ENCODE measurements around the gene THEM4.

Gene THEM4

DNA sequence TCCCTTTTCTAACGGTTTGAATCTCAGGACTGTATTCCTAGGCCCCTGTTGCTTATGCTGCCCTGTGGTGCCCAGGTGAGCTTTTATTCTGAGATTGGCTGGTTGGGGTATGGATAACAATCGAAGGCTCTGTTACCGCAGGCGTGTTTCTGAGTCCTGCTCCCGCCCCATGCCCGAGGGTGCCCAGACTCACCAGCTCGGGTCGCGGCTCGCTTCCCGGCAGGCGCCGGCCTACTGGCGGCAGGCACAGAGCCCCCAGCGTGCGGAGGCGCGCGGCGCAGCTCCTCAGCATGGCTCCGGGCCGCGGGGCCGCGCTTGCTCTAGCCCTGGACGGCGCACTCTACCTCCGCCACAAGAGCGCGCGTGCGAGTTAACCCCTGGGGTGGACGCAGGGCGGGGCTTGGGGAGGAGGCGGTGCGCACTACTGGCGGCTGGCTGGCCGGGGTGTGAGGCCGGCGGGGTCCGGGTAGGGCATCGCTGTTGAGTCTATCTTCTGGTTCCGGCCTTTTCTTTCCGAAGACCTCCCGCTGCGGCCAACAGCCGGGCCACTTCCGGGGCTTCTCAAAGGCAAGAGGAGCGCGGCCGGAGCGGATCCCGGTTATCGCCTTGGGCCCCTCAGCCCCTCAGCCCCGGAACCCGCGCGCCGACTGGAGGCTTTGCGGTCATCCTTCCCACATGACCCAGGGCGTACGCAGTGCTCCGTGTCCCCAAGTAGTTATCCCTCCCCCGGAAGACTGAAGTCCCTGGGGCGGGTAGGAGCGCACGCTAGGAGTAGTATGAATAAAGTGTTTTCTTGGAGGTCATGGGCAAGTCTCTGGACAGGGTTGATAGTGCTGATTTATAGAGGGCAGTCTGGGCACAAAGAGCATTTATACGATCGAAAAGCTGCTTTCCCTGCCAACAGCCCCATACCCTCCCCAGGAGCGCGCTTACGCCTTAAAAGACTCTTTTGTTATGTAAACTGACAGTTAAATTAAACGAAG lies at the start of gene THEM4:
Gene THEM4 (minus strand): TSS at position 345 of the 983 bp plus-strand sequence. CDS start 53 bp downstream, at position 292.
- peak; percentile 38 to 96 (median 90) for DNase-seq

DNA sequence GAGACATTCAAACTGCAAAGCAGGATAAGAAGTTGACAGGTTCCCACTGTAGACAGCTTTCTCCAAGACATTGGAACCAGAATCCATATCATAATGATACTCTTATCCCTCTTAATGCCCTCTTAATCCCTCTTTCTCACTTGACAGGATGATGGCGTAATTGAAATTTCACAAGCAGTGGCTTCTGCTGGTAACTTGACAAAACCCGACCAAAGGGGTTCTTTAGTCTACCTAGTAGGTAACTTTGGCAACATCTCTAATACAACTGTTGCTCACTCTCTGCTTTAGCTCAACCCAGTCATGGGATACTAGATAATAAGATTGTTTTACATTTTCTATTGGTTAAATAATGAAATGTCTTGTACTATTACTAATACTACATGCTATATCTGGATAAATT lies 49.6 kb upstream of the THEM4 start:
- DNase-seq = no peak

GRCh38 chr1:151956957-151957497 lies 47.7 kb upstream of the THEM4 start:
- no peak for DNase-seq

DNA sequence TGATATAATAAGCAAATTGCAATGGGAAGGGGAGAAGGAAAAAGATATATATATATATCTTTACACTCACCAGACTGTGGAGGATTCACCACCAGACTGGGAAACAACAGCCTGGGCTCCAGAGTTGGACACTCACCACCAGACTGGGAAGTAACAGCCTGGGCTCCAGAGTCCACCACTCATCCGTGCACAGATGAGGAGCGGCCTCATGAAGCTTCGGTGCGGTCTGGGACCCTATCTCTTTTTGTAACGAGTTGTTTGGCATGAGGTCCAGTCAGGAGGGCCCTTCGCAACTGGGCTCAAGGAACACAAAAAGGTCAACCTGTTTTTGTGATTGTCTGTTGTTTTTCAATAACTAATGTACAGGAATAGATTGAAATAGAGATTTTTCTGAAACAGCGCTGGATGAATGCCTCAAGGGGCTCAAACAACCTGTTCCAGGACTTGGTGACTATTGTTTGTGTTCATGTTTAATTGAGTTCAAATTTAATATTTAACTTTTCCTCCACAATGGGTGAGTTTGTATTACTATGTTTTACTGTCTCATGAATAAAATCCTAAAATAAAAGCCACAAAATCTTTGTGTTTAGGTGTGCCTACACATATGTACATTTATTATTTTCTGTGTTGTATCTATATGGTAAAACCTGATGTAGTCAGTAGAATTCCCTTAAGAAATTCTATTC lies 44.2 kb upstream of the THEM4 start:
- DNase-seq = no peak

DNA sequence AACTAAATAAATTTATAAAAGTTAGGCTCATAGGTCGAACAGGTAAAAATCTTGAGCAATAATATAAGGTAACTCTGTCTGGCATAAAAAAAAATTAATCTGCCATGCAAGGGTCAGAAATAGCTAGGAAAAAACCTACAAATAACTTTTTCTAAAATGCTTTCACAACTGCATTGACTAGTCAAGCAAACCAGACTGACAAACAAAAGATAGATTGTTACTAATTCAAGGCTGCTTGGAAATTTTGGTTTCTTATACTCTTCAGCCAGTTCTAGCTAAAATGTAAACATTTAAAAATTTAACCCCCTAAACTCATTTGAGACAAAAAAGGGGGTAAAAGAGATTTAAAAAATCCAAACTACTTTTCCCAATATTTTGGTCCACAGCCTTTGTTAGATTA lies 43.5 kb upstream of the THEM4 start:
- no peak for DNase-seq

- no peak for DNase-seq
Measured at GRCh38 chr1:151949371-151950193, 40.3 kb upstream of the THEM4 start.

GRCh38 chr1:151948506-151948905 lies 39.2 kb upstream of the THEM4 start:
- DNase-seq = no peak

- DNase-seq = no peak
Measured at GRCh38 chr1:151947140-151947539, 37.8 kb upstream of the THEM4 start.

DNA sequence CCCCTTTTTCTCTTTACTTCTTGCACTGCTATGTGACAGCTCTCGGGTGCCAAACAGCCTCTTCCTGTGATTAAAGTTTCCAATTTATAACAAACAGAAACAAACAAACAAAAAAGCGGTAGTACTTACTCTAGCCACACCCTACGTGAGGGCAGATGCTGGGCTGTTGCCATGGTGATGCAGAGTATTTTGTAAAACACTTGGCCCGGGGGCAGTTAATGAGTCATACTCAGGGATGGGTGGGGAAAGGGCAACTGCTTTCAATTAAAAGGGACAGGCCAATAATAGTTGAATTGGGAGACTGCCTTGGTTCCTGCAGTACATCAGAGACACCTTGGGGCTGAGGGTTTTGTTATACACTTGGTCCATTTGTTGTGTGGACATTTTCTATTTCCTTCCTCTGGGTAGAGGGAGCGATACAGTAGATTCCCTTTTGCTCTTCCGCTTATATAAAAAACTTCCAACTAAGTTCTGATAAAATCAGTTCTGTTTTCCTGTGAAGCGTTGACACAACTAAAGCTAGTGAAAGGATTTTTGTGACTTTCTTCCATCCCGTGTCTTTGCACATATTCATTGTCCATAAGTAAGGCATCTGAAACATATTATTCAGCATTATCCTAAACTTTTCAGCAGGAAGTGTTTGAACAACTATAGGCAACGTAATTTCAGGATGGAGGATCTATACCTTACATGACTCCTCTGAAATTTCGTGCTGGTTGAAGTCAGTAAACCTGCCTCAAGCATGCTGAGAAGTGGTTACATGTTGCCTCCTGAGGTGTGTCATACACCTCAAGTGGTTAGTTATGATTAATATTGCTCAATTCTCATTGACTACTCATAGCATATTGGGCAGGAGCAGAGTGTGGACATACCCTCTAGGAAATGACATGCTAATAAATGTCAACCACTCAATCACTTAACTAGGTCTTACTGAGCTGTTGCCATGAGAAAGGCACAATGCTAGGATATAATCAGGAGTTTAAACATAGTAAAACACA lies 36.7 kb upstream of the THEM4 start:
- DNase-seq = peak in 10 of 58 donors; percentile 1 to 69 (median 10)

GRCh38 chr1:151944857-151945575 lies 35.7 kb upstream of the THEM4 start:
- no peak for DNase-seq

GRCh38 chr1:151944126-151944856 lies 35.0 kb upstream of the THEM4 start:
- no peak for DNase-seq

GRCh38 chr1:151943591-151943990 lies 34.3 kb upstream of the THEM4 start:
- no peak for DNase-seq

DNA sequence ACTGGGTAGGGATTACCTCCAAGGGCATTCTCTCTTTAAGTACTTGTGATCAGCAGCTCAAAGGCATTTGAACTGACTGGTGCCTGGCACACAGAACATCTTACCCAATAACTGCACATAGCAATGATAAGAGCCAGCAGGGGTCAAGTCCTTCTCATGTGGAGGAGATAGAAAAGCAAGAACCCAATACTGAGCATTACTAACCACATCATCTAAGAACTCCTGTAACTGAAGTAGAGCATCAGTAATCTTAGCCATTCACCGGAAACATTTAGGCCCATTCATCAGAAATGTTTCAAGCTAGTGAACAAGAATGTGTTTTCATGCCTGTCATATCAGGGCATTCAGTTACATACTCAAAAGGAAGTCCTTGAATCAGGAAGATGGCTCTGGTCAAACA lies 33.6 kb upstream of the THEM4 start:
- no peak for DNase-seq

DNA sequence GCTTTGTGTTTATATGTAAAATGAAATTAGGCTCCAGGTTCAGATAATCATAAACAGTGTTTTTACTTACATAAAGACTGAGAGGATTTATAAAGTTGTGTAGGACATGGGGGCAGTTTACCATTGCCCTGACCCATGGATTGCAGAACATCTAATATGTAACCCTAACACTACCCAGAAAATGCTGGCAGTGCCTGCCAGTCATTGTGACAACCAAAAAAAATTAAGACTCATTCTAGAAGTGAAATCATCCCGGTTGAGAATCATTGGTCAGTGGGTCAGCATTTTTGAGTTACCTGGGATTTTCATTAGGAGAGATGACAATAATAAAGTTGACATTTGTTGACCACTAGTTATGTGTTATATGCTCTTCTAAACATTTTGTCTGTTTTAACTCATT lies 31.2 kb upstream of the THEM4 start:
- no peak for DNase-seq

DNA sequence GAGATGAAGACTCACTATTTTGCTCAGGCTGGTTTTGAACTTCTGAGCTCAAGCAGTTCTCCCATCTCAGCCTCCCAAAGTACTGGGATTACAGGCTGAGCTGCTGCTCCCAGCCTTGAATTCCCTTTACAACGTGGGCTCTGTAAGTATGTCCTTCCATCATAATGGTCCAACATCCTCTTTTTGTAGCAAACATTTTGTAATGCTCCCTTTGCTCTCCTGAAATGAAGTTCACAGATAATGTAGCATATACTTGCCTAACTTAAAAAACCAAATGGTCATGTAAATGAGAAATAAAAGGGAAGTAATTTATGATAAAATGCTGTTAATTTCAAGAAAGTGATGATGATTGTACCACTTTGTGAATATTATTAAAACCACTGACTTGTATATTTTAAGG lies 30.5 kb upstream of the THEM4 start:
- no peak for DNase-seq

GRCh38 chr1:151939141-151939540 lies 29.8 kb upstream of the THEM4 start:
- DNase-seq = no peak

DNA sequence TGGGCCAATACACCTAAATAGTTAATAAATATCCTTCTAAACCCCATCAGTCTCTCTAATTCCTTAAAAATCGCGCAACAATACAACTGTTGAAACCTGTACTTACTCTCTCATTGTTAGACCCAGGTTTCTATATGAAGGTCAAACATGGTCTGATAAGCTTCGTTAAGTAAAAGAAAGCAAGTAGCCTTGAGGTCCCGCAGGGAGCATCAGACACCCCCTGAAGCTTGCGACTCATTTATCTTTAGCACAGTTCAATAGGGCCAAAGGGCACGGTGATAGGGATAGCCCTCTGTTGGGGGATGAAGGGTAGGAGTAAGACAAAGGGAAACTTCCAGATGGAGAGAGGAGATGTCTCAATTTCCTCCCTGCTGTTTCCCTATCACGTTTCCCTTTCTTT lies 27.3 kb upstream of the THEM4 start:
- no peak for DNase-seq

DNA sequence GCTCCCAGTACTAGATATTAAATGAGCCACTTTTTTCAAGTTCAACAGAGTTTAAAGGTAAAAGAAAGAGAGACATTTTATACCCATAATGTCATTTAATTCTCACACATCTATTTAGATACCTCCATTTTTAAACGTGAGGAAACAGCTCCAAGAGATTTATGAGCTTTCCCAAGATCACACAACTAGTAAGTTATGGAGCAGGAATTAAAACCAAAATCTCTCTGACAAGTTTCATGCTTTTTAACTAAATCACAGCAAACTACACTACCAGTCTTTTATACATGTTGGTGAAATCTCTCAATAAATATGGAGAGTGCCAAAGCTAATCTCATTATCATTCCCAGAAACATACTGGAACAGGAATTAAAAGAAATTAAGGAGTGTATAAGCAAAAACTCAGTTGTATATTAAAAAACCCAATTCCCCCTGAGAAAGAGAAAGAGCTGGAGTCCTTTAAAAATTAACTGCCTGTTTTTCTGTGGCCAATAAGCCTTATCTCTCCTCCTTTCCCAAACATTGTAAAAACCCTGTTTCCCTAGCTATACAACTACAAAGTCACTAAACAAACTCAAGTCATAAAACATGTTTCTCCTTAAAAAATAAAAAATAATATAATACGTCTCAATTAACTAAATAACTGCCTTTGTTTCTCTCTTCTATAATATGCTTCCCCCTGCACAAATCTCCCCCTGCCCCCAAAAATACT lies 26.7 kb upstream of the THEM4 start:
- DNase-seq = no peak
